PC-3 (cell line): ENCODE data around the gene ACAD11.

ENCODE experiments used
- EZH2 ChIP-seq: fragments of 300-600 bp; sonication (generic); IDR thresholded peaks from one replicate; pipeline ENCODE4 v1.6.1; 2017; ENCODE audit warnings: antibody characterized with exemption, mild to moderate bottlenecking, low read length; ENCODE audit not compliant: unreplicated experiment
- EZH2phosphoT487 ChIP-seq: fragments of 300-600 bp; sonication (generic); IDR thresholded peaks from 2 replicates; pipeline ENCODE4 v1.6.1; 2018; ENCODE audit warnings: mild to moderate bottlenecking, antibody characterized with exemption, low read length, borderline replicate concordance
- TF ChIP-seq, protein P1 (sequence below): fragments of 300-600 bp; sonication (generic); conservative IDR thresholded peaks from 2 replicates; pipeline ENCODE4 v1.5.1; 2017; ENCODE audit warnings: antibody characterized with exemption, low read depth, mild to moderate bottlenecking, low read length

DNA sequence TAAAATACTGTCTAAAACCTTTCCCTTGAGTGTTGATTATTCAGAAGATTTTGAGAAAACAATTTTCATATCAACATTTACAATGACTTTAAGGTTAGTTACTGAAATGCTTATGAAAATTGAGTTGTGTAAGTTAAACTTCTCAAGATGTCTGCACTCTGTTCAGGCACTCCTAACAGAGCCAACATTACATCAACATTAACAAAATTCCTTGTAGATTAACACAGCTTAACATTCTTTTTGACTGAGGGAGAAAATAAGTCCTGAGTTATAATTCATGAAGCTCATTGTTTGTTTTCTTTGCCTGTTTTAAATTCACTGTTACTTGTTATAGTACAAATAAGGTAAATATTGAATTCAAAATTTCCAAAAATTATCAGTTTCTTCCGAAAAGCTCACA lies 53.5 kb downstream of the ACAD11 start:
- TF ChIP-seq, protein P1, sequence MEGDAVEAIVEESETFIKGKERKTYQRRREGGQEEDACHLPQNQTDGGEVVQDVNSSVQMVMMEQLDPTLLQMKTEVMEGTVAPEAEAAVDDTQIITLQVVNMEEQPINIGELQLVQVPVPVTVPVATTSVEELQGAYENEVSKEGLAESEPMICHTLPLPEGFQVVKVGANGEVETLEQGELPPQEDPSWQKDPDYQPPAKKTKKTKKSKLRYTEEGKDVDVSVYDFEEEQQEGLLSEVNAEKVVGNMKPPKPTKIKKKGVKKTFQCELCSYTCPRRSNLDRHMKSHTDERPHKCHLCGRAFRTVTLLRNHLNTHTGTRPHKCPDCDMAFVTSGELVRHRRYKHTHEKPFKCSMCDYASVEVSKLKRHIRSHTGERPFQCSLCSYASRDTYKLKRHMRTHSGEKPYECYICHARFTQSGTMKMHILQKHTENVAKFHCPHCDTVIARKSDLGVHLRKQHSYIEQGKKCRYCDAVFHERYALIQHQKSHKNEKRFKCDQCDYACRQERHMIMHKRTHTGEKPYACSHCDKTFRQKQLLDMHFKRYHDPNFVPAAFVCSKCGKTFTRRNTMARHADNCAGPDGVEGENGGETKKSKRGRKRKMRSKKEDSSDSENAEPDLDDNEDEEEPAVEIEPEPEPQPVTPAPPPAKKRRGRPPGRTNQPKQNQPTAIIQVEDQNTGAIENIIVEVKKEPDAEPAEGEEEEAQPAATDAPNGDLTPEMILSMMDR, result no peak
- TF ChIP-seq EZH2phosphoT487 (no peak), EZH2 (no peak)
